GM12878 (cell line): Measurements from ENCODE around the gene SUPT4H1. TPM values are rescaled to one million over a fixed set of nuclear protein-coding genes. Genes with fewer than 3 reads are reported as not detected.

ENCODE experiments used
- ATAC-seq: fragments of 200-7000 bp; cut with Tn5 transposase; 3 replicates; pipeline ENCODE4 v1.9.1; 2020; ENCODE audit warnings: mild to moderate bottlenecking, moderate library complexity
- BruUV-seq: library from RNA; stranded (reverse); fragments of 400-500 nt; replicated peaks from 2 replicates; lab custom pipeline; 2021; lab: Mats Ljungman, UMichigan
- CTCF ChIA-PET: fragments of 300-600 bp; sonication (Branson Sonifier 250); formaldehyde crosslinking; extraction: SDS; loops from one replicate; lab custom pipeline; 2021; ENCODE audit warnings: inconsistent platforms; lab: Yijun Ruan, JAX
- POLR2A ChIA-PET: fragments of 350-600 bp; formaldehyde crosslinking; extraction: SDS; loops from one replicate; lab custom pipeline; 2021; ENCODE audit warnings: inconsistent platforms; lab: Charles Lee
- RAD21 ChIA-PET: fragments of 300-600 bp; sonication (Branson Sonifier 250); formaldehyde crosslinking; loops from one replicate; lab custom pipeline; 2023; ENCODE audit warnings: antibody characterized with exemption; ENCODE audit not compliant: unreplicated experiment; lab: Charles Lee
- SMC1A ChIA-PET: fragments of 300-600 bp; sonication (Branson Sonifier 250); formaldehyde crosslinking; loops from one replicate; lab custom pipeline; 2023; ENCODE audit not compliant: unreplicated experiment, uncharacterized antibody; lab: Charles Lee
- DNase-seq: peaks from one replicate; pipeline ENCODE4 v3.0.0-alpha.2; 2011; ENCODE audit warnings: low read depth, low spot score
- FAIRE-seq: peaks from 3 replicates; lab custom pipeline; 2011; peaks lifted over from hg19 to GRCh38; lab: Jason Lieb, UNC
- H2AFZ ChIP-seq: 2 replicates; pipeline ENCODE4 v1.6.0; 2011; ENCODE audit warnings: low read depth, low read length, control low read depth; ENCODE audit not compliant: control insufficient read depth
- H3K27ac ChIP-seq: 2 replicates; pipeline ENCODE4 v1.5.1; 2011; ENCODE audit warnings: control low read depth; ENCODE audit not compliant: control insufficient read depth, insufficient read depth
- H3K27me3 ChIP-seq, 2 experiments: replicated peaks in 1 of 2; 2 replicates each; pipeline versions ENCODE4 v1.6.0 to v1.6.1; 2011; ENCODE audit warnings: low read length in 1 of 2; ENCODE audit not compliant: control insufficient read depth in 2 of 2, insufficient read depth in 2 of 2
- H3K36me3 ChIP-seq, 2 experiments: 2 replicates each; pipeline ENCODE4 v1.5.1; 2011; ENCODE audit warnings: low read length in 1 of 2; ENCODE audit not compliant: control insufficient read depth in 2 of 2, insufficient read depth in 2 of 2
- H3K4me1 ChIP-seq: 2 replicates; pipeline ENCODE4 v1.6.1; 2011; ENCODE audit warnings: mild to moderate bottlenecking, low read length, moderate library complexity, mixed read lengths; ENCODE audit not compliant: control insufficient read depth, insufficient read depth
- H3K4me2 ChIP-seq: 2 replicates; pipeline ENCODE4 v1.6.0; 2011; ENCODE audit warnings: control low read depth; ENCODE audit not compliant: control insufficient read depth, insufficient read depth
- H3K4me3 ChIP-seq: fragments of 200-600 bp; sonication (generic); 2 replicates; pipeline ENCODE4 v1.5.1; 2016
- H3K79me2 ChIP-seq: 2 replicates; pipeline ENCODE4 v1.6.0; 2011; ENCODE audit warnings: low read length; ENCODE audit not compliant: control insufficient read depth, insufficient read depth
- H3K9ac ChIP-seq: 2 replicates; pipeline ENCODE4 v1.8.0; 2011; ENCODE audit warnings: low read length, control low read depth, mixed read lengths; ENCODE audit not compliant: control insufficient read depth, insufficient read depth
- H3K9me3 ChIP-seq: replicated peaks from 3 replicates; pipeline ENCODE4 v1.5.1; 2011; ENCODE audit warnings: mild to moderate bottlenecking, low read length; ENCODE audit not compliant: control insufficient read depth, insufficient read depth
- H4K20me1 ChIP-seq: 2 replicates; pipeline ENCODE4 v1.6.0; 2011; ENCODE audit not compliant: control insufficient read depth, insufficient read depth
- BACH1 ChIP-seq: fragments of 450-650 bp; IDR thresholded peaks from 2 replicates; pipeline ENCODE4 v1.6.1; 2017; ENCODE audit warnings: mild to moderate bottlenecking, borderline replicate concordance
- E2F8 ChIP-seq: fragments of 450-650 bp; IDR thresholded peaks from 2 replicates; pipeline ENCODE4 v1.6.1; 2018; ENCODE audit warnings: mild to moderate bottlenecking, low read depth, moderate library complexity; ENCODE audit not compliant: partially characterized antibody
- KAT2A ChIP-seq: conservative IDR thresholded peaks from 2 replicates; pipeline ENCODE4 v1.6.1; 2011; ENCODE audit warnings: low read depth, low read length; ENCODE audit not compliant: control insufficient read depth
- NFYB ChIP-seq: IDR thresholded peaks from 2 replicates; pipeline ENCODE4 v1.6.1; 2011; ENCODE audit warnings: low read depth, mild to moderate bottlenecking, low read length, improper control_type of control experiment, moderate library complexity; ENCODE audit not compliant: insufficient read depth
- POLR2AphosphoS5 ChIP-seq: IDR thresholded peaks from 2 replicates; pipeline ENCODE4 v1.6.1; 2011; ENCODE audit warnings: mild to moderate bottlenecking, low read length, inconsistent platforms
- POU2F2 ChIP-seq: IDR thresholded peaks from 3 replicates; pipeline ENCODE4 v1.6.1; 2011; ENCODE audit warnings: low read depth, mild to moderate bottlenecking, low read length, borderline replicate concordance
- RAD21 ChIP-seq: IDR thresholded peaks from 2 replicates; pipeline ENCODE4 v1.6.1; 2011; ENCODE audit warnings: mild to moderate bottlenecking, low read depth, low read length, moderate library complexity; ENCODE audit not compliant: insufficient read depth
- SMAD1 ChIP-seq: fragments of 450-650 bp; IDR thresholded peaks from 2 replicates; pipeline ENCODE4 v1.6.1; 2018; ENCODE audit warnings: mild to moderate bottlenecking, low read depth; ENCODE audit not compliant: partially characterized antibody
- SMAD5 ChIP-seq: IDR thresholded peaks from 2 replicates; pipeline ENCODE4 v1.6.1; 2016; ENCODE audit warnings: antibody characterized with exemption, low read depth
- SPI1 ChIP-seq: IDR thresholded peaks from 2 replicates; pipeline ENCODE4 v1.6.1; 2011; ENCODE audit warnings: low read depth, mild to moderate bottlenecking, low read length, moderate library complexity, borderline replicate concordance; ENCODE audit not compliant: insufficient read depth
- SREBF2 ChIP-seq: IDR thresholded peaks from 2 replicates; pipeline ENCODE4 v1.6.1; 2012; ENCODE audit warnings: mild to moderate bottlenecking, low read length
- TARDBP ChIP-seq: IDR thresholded peaks from 2 replicates; pipeline ENCODE4 v1.6.1; 2016; ENCODE audit warnings: borderline replicate concordance
- ZBTB11 ChIP-seq: fragments of 450-650 bp; formaldehyde crosslinking; IDR thresholded peaks from 2 replicates; pipeline ENCODE4 v1.5.0; 2022; ENCODE audit warnings: mild to moderate bottlenecking, missing genetic modification characterization
- whole genome bisulfite sequencing: methylation state at CpG from one replicate; pipeline ENCODE4 v1.1.6; 2016; ENCODE audit warnings: low lambda C conversion rate; ENCODE audit not compliant: insufficient replicate concordance, insufficient coverage; ENCODE audit errors: missing lambda C conversion rate; 5-methylcytosine and 5-hydroxymethylcytosine counted together
- in situ Hi-C: fragments of 300-500 bp; cut with MboI; formaldehyde crosslinking; loops from 9 replicates; pipeline ENCODE4 v1.14.3; 2018; ENCODE audit warnings: mixed read lengths
- intact Hi-C: fragments of 100-400 bp; cut with micrococcal nuclease; formaldehyde crosslinking; loops from one replicate; pipeline ENCODE4 v1.14.2; 2022; ENCODE audit not compliant: unreplicated experiment
- polyA plus RNA-seq, 11 experiments: library from polyadenylated mRNA; depleted of rRNA in 4 of 11; unstranded in 6 of 11; stranded (reverse) in 5 of 11; fragments of >200 nt; fragmentation: Nextera tagmentation in 4 of 11; fragmentation: Illumina TruSeq in 1 of 11; extraction: Ambion mirVana in 4 of 11; extraction: Trizol in 1 of 11; gene quantifications; 1 replicate in 1 of 11; 2 replicates in 10 of 11; pipeline versions ENCODE4 v1.2.1 to v1.2.3, GENCODE V29; 2011 to 2016; ENCODE audit warnings: inconsistent platforms in 2 of 11, missing spikeins in 2 of 11, low read depth in 1 of 11
- total RNA-seq, 4 experiments: library from RNA; depleted of rRNA in 3 of 4; stranded (reverse); fragments of >200 nt in 3 of 4; fragmentation: Illumina TruSeq in 1 of 4; extraction: Trizol in 1 of 4; gene quantifications; 2 replicates each; pipeline versions ENCODE4 v1.2.1 to v1.2.3, GENCODE V29; 2013 to 2021

Gene SUPT4H1
- total and polyA plus RNA-seq, 10 of the 15 experiments (the other 5 are each of a cell fraction or from before 2014, with no cell fraction given) = 83.8 to 293 (median 128) TPM

DNA sequence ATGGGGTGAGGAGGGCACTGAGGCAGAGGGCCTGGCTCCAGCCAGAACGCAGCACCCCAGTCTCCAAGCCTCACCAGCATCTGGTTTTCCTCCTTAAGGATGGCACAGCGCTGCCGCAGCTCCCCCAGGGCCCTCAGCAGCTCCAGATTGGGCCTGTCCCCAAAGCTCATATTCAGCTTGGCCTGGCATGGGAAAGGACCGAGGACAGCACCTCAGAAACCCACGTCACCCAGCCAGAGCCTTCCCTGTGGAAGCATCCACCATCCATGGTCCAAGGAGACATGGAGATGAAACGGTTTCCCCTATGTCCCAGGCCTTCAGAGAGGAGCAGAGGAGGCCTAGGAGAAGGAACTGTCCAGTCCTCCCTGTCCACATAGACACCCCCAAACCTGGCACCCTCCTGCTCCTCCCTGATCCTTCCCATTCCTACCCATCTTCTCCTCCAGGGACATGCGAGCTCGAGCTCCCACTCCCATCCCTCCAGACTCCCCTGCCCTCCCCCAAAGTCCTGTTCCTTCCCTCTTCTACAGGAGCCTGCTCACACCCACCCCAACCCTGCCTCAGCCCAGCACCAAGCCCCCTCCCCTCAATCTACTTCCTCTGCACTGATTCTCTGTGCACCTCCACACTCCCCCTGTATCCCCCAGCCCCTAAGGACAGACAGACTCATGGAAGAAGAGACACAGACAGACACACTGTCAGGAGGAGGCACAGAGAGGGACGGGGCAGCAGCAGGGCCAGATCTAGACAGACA, 25.2 kb downstream of the SUPT4H1 start (continued):
- peak; percentile 19; the same call in 1 of the 2 replicates for TF ChIP-seq ZBTB11 (CRISPR knock-in tag)
- TF ChIP-seq TARDBP = 0 out of 2 replicates have a peak, but pooled peaks have one; percentile 40

- TF ChIP-seq NFYB = no peak
- no peak for TF ChIP-seq RAD21
- no peak for TF ChIP-seq SREBF2
- TF ChIP-seq POU2F2 = no peak
- TF ChIP-seq E2F8 = no peak
- TF ChIP-seq SMAD5 = 0 out of 2 replicates have a peak, but pooled peaks have one; percentile 9
- peak; percentile 16; the same call in 1 of the 2 replicates for TF ChIP-seq POLR2AphosphoS5
- TF ChIP-seq KAT2A = no peak
- TF ChIP-seq SMAD1 = no peak
- no peak for TF ChIP-seq SPI1
- TF ChIP-seq BACH1 = no peak
- H3K27ac ChIP-seq = no peak overlapping the region
- H3K9me3 ChIP-seq = no peaks in the 10 kb centered on the region
- DNase-seq (no peak), FAIRE-seq (no peak), ATAC-seq (no peak)
- ChIA-PET RAD21 (interaction anchor here (0.7 to 3.6 kb wide), 5 partner anchors 9 to 26 kb away, joined by 3 to 40 read pairs (median 5); partner anchors contain the start of gene SUPT4H1), POLR2A (interaction anchor here (1.0 to 8.4 kb wide), 6 partner anchors 8 to 90 kb away, joined by 3 to 77 read pairs (median 4); partner anchors contain the start of gene SUPT4H1), CTCF (interaction anchor here (1.2 to 4.0 kb wide), 6 partner anchors 9 to 126 kb away, joined by 3 to 51 read pairs (median 15); partner anchors contain the start of gene RNF43), SMC1A (interaction anchor here (0.5 to 3.8 kb wide), 10 partner anchors 8 to 1567 kb away, joined by 3 to 40 read pairs (median 4); partner anchors contain the start of genes RNF43, RPS6KB1 and TUBD1)
- no peaks in the 10 kb centered on the region; a peak in 1 of 4 replicates for H3K27me3 ChIP-seq
- in situ Hi-C loops = no loop called here
- H3K4me2 ChIP-seq = no peak overlapping the region
- H4K20me1 ChIP-seq = no peaks in the 10 kb centered on the region
- H3K4me1 ChIP-seq = peaks cover 18% of the 10 kb centered on the region
- H3K36me3 ChIP-seq = peaks cover 4 to 9% of the 10 kb centered on the region in 2 experiments
- no peak overlapping the region for H2AFZ ChIP-seq
- 92% methylated on average over 11 of the region's 11 CpGs for WGBS
- no TSS peak for BruUV-seq
- no peak overlapping the region for H3K4me3 ChIP-seq
- H3K9ac ChIP-seq = no peak overlapping the region
- intact Hi-C loops = no loop called here
- peaks cover 25% of the 10 kb centered on the region for H3K79me2 ChIP-seq
These were observed 26.0 kb downstream of the SUPT4H1 start for GRCh38 chr17:58325976-58326468.
